ENCODE results near the gene CORO2B. TPM values are rescaled to one million over a fixed set of nuclear protein-coding genes. Genes with fewer than 3 reads are reported as not detected.

Gene CORO2B
- total and polyA plus RNA-seq, 2 of the 4 experiments (the other 2 are of a cell fraction) = 9.3 to 39.3 TPM

GRCh38 chr15:68612503-68612902 lies 33.7 kb downstream of the CORO2B start:
- H4K5ac ChIP-seq (ENCODE audit: low read depth, low read length) = no peak overlapping the region
- H3K4me1 ChIP-seq (ENCODE audit: control insufficient read depth, insufficient read depth, low read length) = peaks cover 29% of the 10 kb centered on the region
- H3K27me3 ChIP-seq (ENCODE audit: control insufficient read depth, insufficient read depth, low read length) = no peaks in the 10 kb centered on the region
- peak overlapping the region; percentile 17; the same call in 1 of the 2 replicates for H2AK5ac ChIP-seq (ENCODE audit: low read depth, low read length)
- intact Hi-C loops (cut with micrococcal nuclease) (no loop called here), dilution Hi-C loops (cut with HindIII; ENCODE audit: low sequenced_read_pairs, unreplicated experiment) (no loop called here), in situ Hi-C loops (cut with MboI; ENCODE audit: low sequenced_read_pairs) (no loop called here)
- no peak for ATAC-seq (ENCODE audit: low read depth)
- no peaks in the 10 kb centered on the region for H4K20me1 ChIP-seq (ENCODE audit: insufficient read depth, low read length)
- H2BK15ac ChIP-seq (ENCODE audit: low read depth, low read length) = no peak overlapping the region
- no peaks in the 10 kb centered on the region for H3K9me3 ChIP-seq (ENCODE audit: control insufficient read depth, insufficient read depth, low read length)
- H3K9ac ChIP-seq (ENCODE audit: low read depth, low read length) = no peak overlapping the region
- H3K14ac ChIP-seq (replicated peaks; ENCODE audit: low read depth, low read length) = 0 out of 2 replicates have a peak overlapping the region, but pooled peaks have one; percentile 40
- H3K56ac ChIP-seq (ENCODE audit: extremely low read depth, insufficient read depth, low read length) = no peak overlapping the region
- no peak overlapping the region for H4K91ac ChIP-seq (ENCODE audit: insufficient read depth, low read depth, low read length)
- peaks cover 9% of the 10 kb centered on the region for H3K9me1 ChIP-seq (ENCODE audit: insufficient read depth, low read length)
- CTCF ChIA-PET = no interaction called here
- no peak overlapping the region for H3K4me2 ChIP-seq (ENCODE audit: low read depth, low read length)
- BruUV-seq (replicated peaks) = no TSS peak
- H3K27ac ChIP-seq (ENCODE audit: insufficient read depth, low read length) = no peak overlapping the region
- H3K4me3 ChIP-seq (ENCODE audit: insufficient read depth, low read depth, low read length) = no peak overlapping the region
- no peak overlapping the region for H2BK120ac ChIP-seq (ENCODE audit: low read depth, low read length)
- H3K18ac ChIP-seq (ENCODE audit: low read depth, low read length) = no peak overlapping the region
- WGBS, 2 experiments (ENCODE audit: extremely low coverage in 2 of 2, insufficient read length in 1 of 2) = no CpG with 5 or more reads among the region's 3 CpGs
- H3K4ac ChIP-seq (ENCODE audit: low read depth, low read length) = no peak overlapping the region
- no peak overlapping the region for H4K8ac ChIP-seq (ENCODE audit: low read depth in 2 of 2, low read length in 2 of 2)
- TF ChIP-seq RAD21 (IDR thresholded peaks at IDR 0.05; ENCODE audit: low read length) = no peak
- TF ChIP-seq POLR2A (IDR thresholded peaks at IDR 0.05; ENCODE audit: low read depth, low read length) = no peak
- no peak for TF ChIP-seq MAFK (IDR thresholded peaks at IDR 0.05; ENCODE audit: low read depth, low read length)
- no peak for TF ChIP-seq CEBPB (IDR thresholded peaks at IDR 0.05; ENCODE audit: low read depth, low read length)
- no peak for TF ChIP-seq RFX5 (IDR thresholded peaks at IDR 0.05; ENCODE audit: low read depth, low read length)
- TF ChIP-seq FOS (IDR thresholded peaks at IDR 0.05; ENCODE audit: low read depth, low read length) = no peak
- no peak for TF ChIP-seq CHD1 (IDR thresholded peaks at IDR 0.05; ENCODE audit: low read depth, low read length)
- no peak for TF ChIP-seq USF2 (IDR thresholded peaks at IDR 0.05; ENCODE audit: low read depth, low read length)
- TF ChIP-seq MXI1 (IDR thresholded peaks at IDR 0.05; ENCODE audit: borderline replicate concordance, low read depth, low read length) = no peak
- no peak for TF ChIP-seq RCOR1 (IDR thresholded peaks at IDR 0.05; ENCODE audit: insufficient replicate concordance, low read length)
- no peak for TF ChIP-seq MAZ (IDR thresholded peaks at IDR 0.05; ENCODE audit: borderline replicate concordance, low read depth, low read length)
- TF ChIP-seq, protein P1, sequence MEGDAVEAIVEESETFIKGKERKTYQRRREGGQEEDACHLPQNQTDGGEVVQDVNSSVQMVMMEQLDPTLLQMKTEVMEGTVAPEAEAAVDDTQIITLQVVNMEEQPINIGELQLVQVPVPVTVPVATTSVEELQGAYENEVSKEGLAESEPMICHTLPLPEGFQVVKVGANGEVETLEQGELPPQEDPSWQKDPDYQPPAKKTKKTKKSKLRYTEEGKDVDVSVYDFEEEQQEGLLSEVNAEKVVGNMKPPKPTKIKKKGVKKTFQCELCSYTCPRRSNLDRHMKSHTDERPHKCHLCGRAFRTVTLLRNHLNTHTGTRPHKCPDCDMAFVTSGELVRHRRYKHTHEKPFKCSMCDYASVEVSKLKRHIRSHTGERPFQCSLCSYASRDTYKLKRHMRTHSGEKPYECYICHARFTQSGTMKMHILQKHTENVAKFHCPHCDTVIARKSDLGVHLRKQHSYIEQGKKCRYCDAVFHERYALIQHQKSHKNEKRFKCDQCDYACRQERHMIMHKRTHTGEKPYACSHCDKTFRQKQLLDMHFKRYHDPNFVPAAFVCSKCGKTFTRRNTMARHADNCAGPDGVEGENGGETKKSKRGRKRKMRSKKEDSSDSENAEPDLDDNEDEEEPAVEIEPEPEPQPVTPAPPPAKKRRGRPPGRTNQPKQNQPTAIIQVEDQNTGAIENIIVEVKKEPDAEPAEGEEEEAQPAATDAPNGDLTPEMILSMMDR (conservative IDR thresholded peaks at IDR 0.05; ENCODE audit: low read depth, low read length) = no peak
- no peak for TF ChIP-seq NFE2L2 (IDR thresholded peaks at IDR 0.05; ENCODE audit: low read depth, low read length)
- no peak for TF ChIP-seq SMC3 (IDR thresholded peaks at IDR 0.05; ENCODE audit: low read depth, low read length)
- TF ChIP-seq BHLHE40 (IDR thresholded peaks at IDR 0.05; ENCODE audit: low read depth, low read length) = no peak
- TF ChIP-seq ELK1 (IDR thresholded peaks at IDR 0.05; ENCODE audit: borderline replicate concordance, low read depth, low read length) = no peak
- no peak overlapping the region for H2AFZ ChIP-seq (replicated peaks; ENCODE audit: low read length, poor library complexity)
- H3K36me3 ChIP-seq (ENCODE audit: control insufficient read depth, insufficient read depth, low read length) = no peaks in the 10 kb centered on the region
- H3K23ac ChIP-seq (ENCODE audit: low read depth, low read length) = no peak overlapping the region
- no peak overlapping the region for H2BK20ac ChIP-seq (ENCODE audit: low read depth, low read length)
- H2BK5ac ChIP-seq (ENCODE audit: low read depth, low read length, poor library complexity, severe bottlenecking) = no peak overlapping the region
- H3K79me1 ChIP-seq (ENCODE audit: low read depth in 1 of 2, low read length in 2 of 2) = peaks cover 32 to 64% of the 10 kb centered on the region in 2 experiments
- no peak overlapping the region for H2AK9ac ChIP-seq (replicated peaks; ENCODE audit: low read depth, low read length, poor library complexity)
- POLR2A ChIA-PET (ENCODE audit: unreplicated experiment) = no interaction called here
- DNase-seq = no peak
